Activated CD4-positive, CD25-positive, alpha-beta regulatory T cell treated with anti-CD3 and anti-CD28 coated beads, Interleukin-2, amount 50 U/mL, for 24 hours (primary cell): ENCODE measurements around the gene SACM1L.
"Not testable (repeated sequence)": the region's sequence is repeated elsewhere in the genome, so short reads cannot be mapped to it uniquely, and the experiment has no call there.

Source experiments
- ATAC-seq, 2 donors: fragments of 150-1000 bp; cut with Tn5 transposase; one replicate each; pipeline ENCODE4 v1.10.0; 2021; ENCODE audit warnings: mild to moderate bottlenecking in 1 of 2, moderate library complexity in 1 of 2

The SACM1L gene

GRCh38 chr3:45667569-45667934 lies 21.6 kb upstream of the SACM1L start:
- ATAC-seq, result peak; percentile 4 to 7

GRCh38 chr3:45670436-45670835 lies 18.8 kb upstream of the SACM1L start:
- no peak for ATAC-seq

- no peak for ATAC-seq
Measured at GRCh38 chr3:45670991-45671390, 18.2 kb upstream of the SACM1L start.

- ATAC-seq, result no peak
Measured at GRCh38 chr3:45673273-45673672, 15.9 kb upstream of the SACM1L start.

- peak in 1 of 2 donors; percentile 34 for ATAC-seq
Measured at GRCh38 chr3:45676325-45677032, 12.7 kb upstream of the SACM1L start.

- ATAC-seq, result peak; percentile 81 to 84
Measured at GRCh38 chr3:45677033-45677446, 12.2 kb upstream of the SACM1L start.

GRCh38 chr3:45677841-45678240 lies 11.4 kb upstream of the SACM1L start:
- no peak for ATAC-seq

- no peak for ATAC-seq
Measured at GRCh38 chr3:45679805-45680204, 9.4 kb upstream of the SACM1L start.

GRCh38 chr3:45681221-45681620 lies 8.0 kb upstream of the SACM1L start:
- no peak for ATAC-seq

GRCh38 chr3:45681846-45682245 lies 7.3 kb upstream of the SACM1L start:
- no peak for ATAC-seq

GRCh38 chr3:45682311-45682710 lies 6.9 kb upstream of the SACM1L start:
- no peak for ATAC-seq

- no peak for ATAC-seq
Measured at GRCh38 chr3:45682786-45683185, 6.4 kb upstream of the SACM1L start.

GRCh38 chr3:45683417-45684326 lies 5.5 kb upstream of the SACM1L start:
- ATAC-seq, result no peak

GRCh38 chr3:45684327-45684892 lies 4.8 kb upstream of the SACM1L start:
- no peak for ATAC-seq

GRCh38 chr3:45685722-45686121 lies 3.5 kb upstream of the SACM1L start:
- ATAC-seq, result not testable (repeated sequence)

- ATAC-seq, result no peak
Measured at GRCh38 chr3:45686850-45687249, 2.3 kb upstream of the SACM1L start.

GRCh38 chr3:45687828-45688193 lies 1.4 kb upstream of the SACM1L start:
- no peak for ATAC-seq

- ATAC-seq, result no peak
Measured at GRCh38 chr3:45688194-45688881, 858 bp upstream of the SACM1L start.

- ATAC-seq, result no peak
Measured at GRCh38 chr3:45689787-45690145, 570 bp downstream of the SACM1L start.

- no peak for ATAC-seq
Measured at GRCh38 chr3:45690336-45691035, 1.3 kb downstream of the SACM1L start.

- no peak for ATAC-seq
Measured at GRCh38 chr3:45691842-45692241, 2.6 kb downstream of the SACM1L start.

GRCh38 chr3:45692866-45693265 lies 3.7 kb downstream of the SACM1L start:
- ATAC-seq, result no peak
